Right cardiac atrium (tissue), 5 donors: ENCODE data around the gene JAML. TPM values are rescaled to one million over a fixed set of nuclear protein-coding genes. Genes with fewer than 3 reads are reported as not detected.

Experiments used
- ATAC-seq, 2 donors: fragments of 200-7000 bp; cut with Tn5 transposase; one replicate each; pipeline versions ENCODE4 v1.8.0 to v1.9.1; 2020; ENCODE audit warnings: moderate library complexity in 2 of 2, mild to moderate bottlenecking in 1 of 2
- DNase-seq, 3 donors: peaks; one replicate each; pipeline ENCODE4 v3.0.0-alpha.2; 2020
- H3K27ac ChIP-seq: one replicate; pipeline ENCODE4 v1.5.1; 2013; ENCODE audit warnings: mild to moderate bottlenecking, low read length, control low read depth, moderate library complexity
- H3K27me3 ChIP-seq: one replicate; pipeline ENCODE4 v1.6.1; 2013; ENCODE audit not compliant: control insufficient read depth, insufficient read depth
- H3K4me1 ChIP-seq: one replicate; pipeline ENCODE4 v1.6.1; 2013; ENCODE audit warnings: low read length; ENCODE audit not compliant: control insufficient read depth, insufficient read depth
- H3K4me3 ChIP-seq: one replicate; pipeline ENCODE4 v1.5.1; 2013; ENCODE audit warnings: low read length, control low read depth
- H3K9me3 ChIP-seq: one replicate; pipeline ENCODE4 v1.6.1; 2013; ENCODE audit warnings: low read length; ENCODE audit not compliant: control insufficient read depth
- WGBS: extraction: QIAGEN DNeasy Blood & Tissue Kit; methylation state at CpG from one replicate; pipeline ENCODE4 v1.1.7; 2013; 5-methylcytosine and 5-hydroxymethylcytosine counted together
- intact Hi-C, 4 donors: fragments of 100-400 bp; cut with DNase I; formaldehyde crosslinking; loops; one replicate each; pipeline versions ENCODE4 v1.11.0 to v1.14.0; 2022 to 2023
- polyA plus RNA-seq: library from polyadenylated mRNA; stranded (reverse); fragments of 200-250 nt; gene quantifications from one replicate; pipeline ENCODE4 v1.2.3, GENCODE V29; 2013
- total RNA-seq, 4 donors: library from RNA; stranded (reverse); fragmentation: NEBNext Ultra II Directional; extraction: Animal tissue kit (Norgen Biotek cat#: 25700); gene quantifications; one replicate each; pipeline ENCODE4 v1.2.1, GENCODE V29; 2021
- donor health status: healthy with polysubstance abuse.
- donor health status: DM: no; HTN: yes; CAD: no.
- donor health status: DM: no; HTN: no; CAD: no.
- donor health status: DM: no; HTN: yes; CAD: no; lungs with severe emphysema.
- donor health status: DM: yes; HTN: yes; CAD: no.

The JAML gene
- total and polyA plus RNA-seq, 5 donors = 2.0 to 8.0 (median 2.6) TPM

GRCh38 chr11:118214210-118214914 is 10.4 kb downstream of the JAML start:
- Histone ChIP-seq H3K4me3 (no peak overlapping the region), H3K9me3 (no peaks in the 10 kb centered on the region), H3K4me1 (peaks cover 3% of the 10 kb centered on the region), H3K27me3 (no peaks in the 10 kb centered on the region), H3K27ac (no peak overlapping the region)
- 63% methylated on average over 6 of the region's 6 CpGs for WGBS
- ATAC-seq (peak; percentile 12 to 48), DNase-seq (peak in 1 of 3 donors; percentile 16)
- intact Hi-C loops = no loop called here

- WGBS = 92% methylated on average over 2 of the region's 2 CpGs
- intact Hi-C loops = no loop called here
- H3K27ac ChIP-seq = no peak overlapping the region
- ATAC-seq (no peak), DNase-seq (no peak)
- no peak overlapping the region for H3K4me3 ChIP-seq
- H3K27me3 ChIP-seq = no peaks in the 10 kb centered on the region
- H3K9me3 ChIP-seq = no peaks in the 10 kb centered on the region
- peaks cover 3% of the 10 kb centered on the region for H3K4me1 ChIP-seq
Measured at GRCh38 chr11:118213781-118214180, 11.0 kb downstream of the JAML start.

GRCh38 chr11:118213201-118213600 is 11.6 kb downstream of the JAML start:
- peaks cover 3% of the 10 kb centered on the region for H3K4me1 ChIP-seq
- DNase-seq (no peak), ATAC-seq (no peak)
- no peak overlapping the region for H3K4me3 ChIP-seq
- 78% methylated on average over 4 of the region's 4 CpGs for WGBS
- H3K27me3 ChIP-seq = no peaks in the 10 kb centered on the region
- intact Hi-C loops = no loop called here
- H3K27ac ChIP-seq = peak overlapping the region; percentile 37
- H3K9me3 ChIP-seq = no peaks in the 10 kb centered on the region

GRCh38 chr11:118212781-118213191 is 12.0 kb downstream of the JAML start:
- H3K27ac ChIP-seq = peak overlapping the region; percentile 37
- no peak overlapping the region for H3K4me3 ChIP-seq
- no peak for DNase-seq
- H3K27me3 ChIP-seq = no peaks in the 10 kb centered on the region
- no peak for ATAC-seq
- H3K4me1 ChIP-seq = peaks cover 3% of the 10 kb centered on the region
- WGBS = 70% methylated on average over 2 of the region's 2 CpGs
- H3K9me3 ChIP-seq = no peaks in the 10 kb centered on the region
- intact Hi-C loops = no loop called here

- Histone ChIP-seq H3K4me1 (peaks cover 4% of the 10 kb centered on the region), H3K27ac (peak overlapping the region; percentile 46), H3K9me3 (no peaks in the 10 kb centered on the region), H3K4me3 (no peak overlapping the region), H3K27me3 (no peaks in the 10 kb centered on the region)
- DNase-seq (peak in 1 of 3 donors; percentile 21), ATAC-seq (peak; percentile 60 to 72)
- intact Hi-C loops = no loop called here
- 58% methylated on average over 7 of the region's 7 CpGs for WGBS
Measured at GRCh38 chr11:118212131-118212725, 12.6 kb downstream of the JAML start.

GRCh38 chr11:118211006-118211405 is 13.8 kb downstream of the JAML start:
- DNase-seq (peak in 1 of 3 donors; percentile 26), ATAC-seq (peak; percentile 34 to 76)
- peak overlapping the region; percentile 38 for H3K27ac ChIP-seq
- H3K9me3 ChIP-seq = no peaks in the 10 kb centered on the region
- H3K4me1 ChIP-seq = peaks cover 4% of the 10 kb centered on the region
- H3K27me3 ChIP-seq = no peaks in the 10 kb centered on the region
- intact Hi-C loops = no loop called here
- 27% methylated on average over 6 of the region's 6 CpGs for WGBS
- H3K4me3 ChIP-seq = no peak overlapping the region

GRCh38 chr11:118210323-118210722 is 14.5 kb downstream of the JAML start:
- H3K4me3 ChIP-seq = no peak overlapping the region
- ATAC-seq (no peak), DNase-seq (no peak)
- no peaks in the 10 kb centered on the region for H3K9me3 ChIP-seq
- H3K27me3 ChIP-seq = no peaks in the 10 kb centered on the region
- 86% methylated on average over 7 of the region's 7 CpGs for WGBS
- peaks cover 4% of the 10 kb centered on the region for H3K4me1 ChIP-seq
- peak overlapping the region; percentile 43 for H3K27ac ChIP-seq
- intact Hi-C loops = no loop called here

- Histone ChIP-seq H3K4me1 (peaks cover 4% of the 10 kb centered on the region), H3K4me3 (no peak overlapping the region), H3K27ac (no peak overlapping the region), H3K9me3 (no peaks in the 10 kb centered on the region), H3K27me3 (no peaks in the 10 kb centered on the region)
- intact Hi-C loops = no loop called here
- ATAC-seq = no peak
- WGBS = 87% methylated on average over 3 of the region's 3 CpGs
- no peak for DNase-seq
Measured at GRCh38 chr11:118209033-118209432, 15.8 kb downstream of the JAML start.

- H3K9me3 ChIP-seq = no peaks in the 10 kb centered on the region
- no peak overlapping the region for H3K4me3 ChIP-seq
- peaks cover 4% of the 10 kb centered on the region for H3K4me1 ChIP-seq
- intact Hi-C loops = no loop called here
- no peaks in the 10 kb centered on the region for H3K27me3 ChIP-seq
- 82% methylated on average over 2 of the region's 2 CpGs for WGBS
- ATAC-seq = peak; percentile 12 to 14
- no peak for DNase-seq
- no peak overlapping the region for H3K27ac ChIP-seq
Measured at GRCh38 chr11:118207079-118207478, 17.7 kb downstream of the JAML start.

- DNase-seq (peak in 1 of 3 donors; percentile 50), ATAC-seq (peak; percentile 72 to 80)
- H3K4me3 ChIP-seq = no peak overlapping the region
- 29% methylated on average over 1 of the region's 1 CpG for WGBS
- H3K9me3 ChIP-seq = no peaks in the 10 kb centered on the region
- H3K27ac ChIP-seq = no peak overlapping the region
- peaks cover 4% of the 10 kb centered on the region for H3K4me1 ChIP-seq
- intact Hi-C loops = no loop called here
- no peaks in the 10 kb centered on the region for H3K27me3 ChIP-seq
Measured at GRCh38 chr11:118206391-118207031, 18.3 kb downstream of the JAML start.

- Histone ChIP-seq H3K27me3 (no peaks in the 10 kb centered on the region), H3K4me3 (no peak overlapping the region), H3K4me1 (peaks cover 4% of the 10 kb centered on the region), H3K27ac (no peak overlapping the region), H3K9me3 (no peaks in the 10 kb centered on the region)
- ATAC-seq = no peak
- intact Hi-C loops = no loop called here
- no peak for DNase-seq
- 92% methylated on average over 9 of the region's 9 CpGs for WGBS
Measured at GRCh38 chr11:118205606-118206378, 19.0 kb downstream of the JAML start.
